Bronchial epithelial cell (primary cell): ENCODE results near the gene MAGI2. TPM values are rescaled to one million over a fixed set of nuclear protein-coding genes. Genes with fewer than 3 reads are reported as not detected.
A peak's percentile ranks its signal among the peaks of the same experiment; 100 is the strongest.

Experiments
- DNase-seq: peaks from one replicate; pipeline ENCODE4 v3.0.0-alpha.2; 2010; ENCODE audit warnings: low read depth
- FAIRE-seq: peaks from 2 replicates; lab custom pipeline; 2011; peaks lifted over from hg19 to GRCh38; lab: Jason Lieb, UNC
- H3K27me3 ChIP-seq: 2 replicates; pipeline ENCODE4 v1.5.1; 2011; ENCODE audit warnings: low read length; ENCODE audit not compliant: control insufficient read depth, insufficient read depth
- H3K36me3 ChIP-seq: 2 replicates; pipeline ENCODE4 v1.5.1; 2011; ENCODE audit warnings: low read length; ENCODE audit not compliant: control insufficient read depth, insufficient read depth
- H3K4me3 ChIP-seq: 2 replicates; pipeline ENCODE4 v1.5.1; 2011; ENCODE audit warnings: mild to moderate bottlenecking, low read depth, low read length, control low read depth
- CTCF ChIP-seq: IDR thresholded peaks from 2 replicates; pipeline ENCODE4 v1.5.1; 2011; ENCODE audit warnings: mild to moderate bottlenecking, moderate library complexity, low read length, control low read depth, inconsistent platforms; ENCODE audit not compliant: insufficient read depth, severe bottlenecking
- total RNA-seq: library from RNA; depleted of rRNA; stranded (reverse); fragments of >200 nt; gene quantifications from 2 replicates; pipeline ENCODE4 v1.2.1, GENCODE V29; 2014

Gene MAGI2
- total RNA-seq, 1 donor from 2014 or later = 2.6 TPM

GRCh38 chr7:78082556-78082955 lies 1370.9 kb downstream of the MAGI2 start:
- Histone ChIP-seq H3K27me3 (no peaks in the 10 kb centered on the region), H3K36me3 (no peaks in the 10 kb centered on the region), H3K4me3 (no peak overlapping the region)
- DNase-seq (no peak), FAIRE-seq (no peak)
- no peak for TF ChIP-seq CTCF

- FAIRE-seq (no peak), DNase-seq (no peak)
- Histone ChIP-seq H3K36me3 (no peaks in the 10 kb centered on the region), H3K27me3 (no peaks in the 10 kb centered on the region), H3K4me3 (no peak overlapping the region)
- no peak for TF ChIP-seq CTCF
These were observed 1371.6 kb downstream of the MAGI2 start for GRCh38 chr7:78081888-78082287.

- Histone ChIP-seq H3K4me3 (no peak overlapping the region), H3K27me3 (no peaks in the 10 kb centered on the region), H3K36me3 (no peaks in the 10 kb centered on the region)
- FAIRE-seq (no peak), DNase-seq (no peak)
- no peak for TF ChIP-seq CTCF
These were observed 1372.1 kb downstream of the MAGI2 start for GRCh38 chr7:78081344-78081743.

- no peak for TF ChIP-seq CTCF
- H3K4me3 ChIP-seq = no peak overlapping the region
- H3K27me3 ChIP-seq = no peaks in the 10 kb centered on the region
- FAIRE-seq (no peak), DNase-seq (peak; percentile 6)
- no peaks in the 10 kb centered on the region for H3K36me3 ChIP-seq
These were observed 1372.7 kb downstream of the MAGI2 start for GRCh38 chr7:78080811-78081210.

- no peak for FAIRE-seq
- no peaks in the 10 kb centered on the region for H3K27me3 ChIP-seq
- TF ChIP-seq CTCF = no peak
- no peak for DNase-seq
- H3K4me3 ChIP-seq = no peak overlapping the region
- H3K36me3 ChIP-seq = no peaks in the 10 kb centered on the region
These were observed 1373.2 kb downstream of the MAGI2 start for GRCh38 chr7:78080241-78080640.

GRCh38 chr7:78074713-78075112 lies 1378.8 kb downstream of the MAGI2 start:
- Histone ChIP-seq H3K4me3 (no peak overlapping the region), H3K36me3 (no peaks in the 10 kb centered on the region), H3K27me3 (no peaks in the 10 kb centered on the region)
- FAIRE-seq = no peak
- no peak for DNase-seq
- TF ChIP-seq CTCF = no peak
